Measurements from ENCODE around the gene PAPOLG.
A peak's percentile ranks its signal among the peaks of the same experiment; 100 is the strongest.

Gene PAPOLG

DNA sequence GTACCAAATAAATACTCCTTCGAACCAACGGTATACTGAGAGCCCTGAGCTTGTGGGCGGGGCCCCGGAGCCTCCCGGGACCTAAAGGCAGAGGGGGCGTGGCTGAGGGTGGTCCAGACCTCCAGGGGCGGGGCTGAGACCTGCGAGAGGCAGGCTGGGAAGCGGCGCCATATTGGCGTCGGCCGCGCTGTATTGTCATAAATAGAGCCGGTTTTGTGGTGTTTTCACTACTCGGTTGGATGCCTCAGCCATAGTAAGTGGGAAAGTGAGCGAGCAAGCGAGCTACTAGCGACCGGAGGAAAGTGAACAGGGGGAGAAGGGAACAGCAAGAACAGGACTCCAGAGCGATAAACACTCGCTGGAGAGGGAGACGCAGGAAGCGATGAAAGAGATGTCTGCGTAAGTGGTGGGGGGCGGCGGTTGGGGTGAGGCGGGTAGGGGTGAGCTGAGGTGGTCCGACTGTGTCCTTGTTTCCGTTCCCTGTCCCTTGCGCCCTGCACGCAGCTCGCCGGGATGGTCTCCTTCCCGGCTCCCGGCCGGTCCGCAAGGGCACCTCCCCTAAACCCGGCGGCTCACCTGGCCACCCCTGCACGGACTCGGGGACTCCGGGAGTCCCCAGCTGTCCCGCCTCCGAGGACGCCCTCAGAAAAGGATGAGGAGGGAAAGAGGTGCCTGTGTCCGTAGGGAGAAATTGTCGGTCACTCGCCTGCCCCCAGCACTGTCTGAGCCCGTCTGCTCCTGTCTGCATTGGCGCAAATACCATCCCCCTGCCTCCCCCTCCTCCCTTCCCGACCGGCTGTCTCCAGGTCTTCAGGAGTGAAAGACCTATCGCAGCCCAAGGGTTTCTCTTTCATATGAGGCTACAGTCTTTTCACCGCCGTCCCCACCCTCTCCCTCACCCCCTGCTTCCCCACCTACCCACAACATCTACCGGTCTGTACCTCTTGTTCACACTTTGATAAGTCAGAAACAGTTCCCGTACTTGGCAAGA, at the start of gene PAPOLG:
PAPOLG (plus strand) TSS at position 172 of the 991 bp plus-strand sequence; CDS start at position 383, 211 bp downstream.
- DNase-seq, result peak; percentile 87 to 97 (median 92)

GRCh38 chr2:60707750-60708371, 48.2 kb upstream of the PAPOLG start:
- DNase-seq, result no peak

DNA sequence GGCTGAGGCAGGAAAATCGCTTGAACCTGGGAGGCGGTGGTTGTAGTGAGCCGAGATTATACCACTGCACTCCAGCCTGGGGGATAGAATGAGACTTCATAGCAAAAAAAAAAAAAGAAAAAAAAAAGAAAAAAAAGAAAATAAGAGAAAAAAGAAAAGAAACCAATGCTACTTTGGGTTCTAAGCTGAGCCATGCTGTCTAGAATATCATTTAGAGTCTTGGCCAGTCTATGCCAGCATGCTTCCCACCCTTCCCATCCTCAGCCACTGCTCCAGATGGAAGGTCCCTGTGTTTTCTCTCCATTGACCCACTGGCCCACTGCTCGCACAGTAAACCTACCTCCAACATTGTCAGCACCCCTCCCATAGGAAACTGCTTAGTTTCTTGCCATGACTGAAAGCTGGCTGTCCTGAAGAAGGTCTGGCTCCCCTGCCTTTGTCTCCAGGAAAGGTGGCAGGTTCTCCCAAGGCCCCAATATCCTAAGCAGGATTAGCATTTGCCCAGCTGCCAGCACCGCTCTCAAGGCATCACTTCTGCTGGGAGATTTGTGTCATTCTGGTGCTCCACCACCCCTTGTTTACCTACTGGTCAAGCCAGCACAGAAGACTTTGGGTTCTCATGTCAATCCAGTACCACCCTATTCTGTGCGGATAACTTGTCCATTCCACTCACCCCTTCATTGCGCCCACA, 47.3 kb upstream of the PAPOLG start:
- no peak for DNase-seq

- no peak for DNase-seq
These were observed 45.4 kb upstream of the PAPOLG start for GRCh38 chr2:60710707-60711106.

DNA sequence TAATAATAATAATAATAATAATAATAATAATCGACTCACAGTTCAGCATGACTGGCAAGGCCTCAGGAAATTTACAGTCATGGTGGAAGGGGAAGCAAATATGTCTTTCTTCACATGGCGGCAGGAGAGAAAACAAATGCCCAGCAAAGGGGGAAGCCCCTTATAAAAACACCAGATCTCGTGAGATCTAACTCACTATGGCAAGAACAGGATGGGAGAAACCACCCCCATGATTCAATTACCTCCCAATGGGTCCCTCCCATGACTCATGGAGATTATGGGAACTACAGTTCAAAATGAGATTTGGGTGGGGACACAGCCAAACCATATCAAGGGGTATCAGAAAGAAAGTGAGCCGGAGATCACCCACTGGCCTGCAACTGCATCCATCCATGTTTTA, 40.5 kb upstream of the PAPOLG start:
- DNase-seq, result no peak

DNA sequence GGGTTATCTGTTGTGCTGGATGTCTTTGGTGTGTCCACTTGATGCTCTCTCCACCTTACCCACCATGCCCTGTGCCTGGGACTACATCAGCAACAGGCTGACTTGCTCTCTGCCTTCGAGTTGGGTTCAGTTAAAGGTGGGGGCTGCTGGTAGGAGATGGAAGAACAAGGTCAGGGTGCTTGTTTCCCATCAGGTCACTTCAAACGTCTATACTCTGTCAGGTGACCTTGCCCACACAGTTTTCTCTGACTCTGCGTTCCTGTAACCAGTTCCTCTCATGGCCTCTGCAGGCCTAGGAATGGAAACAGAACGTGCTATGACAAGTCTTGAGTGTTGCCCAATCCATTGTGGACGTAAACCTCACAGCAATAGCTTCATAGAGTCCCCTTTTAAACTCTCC, 38.4 kb upstream of the PAPOLG start:
- DNase-seq, result no peak

- no peak for DNase-seq
These were observed 36.7 kb upstream of the PAPOLG start for GRCh38 chr2:60719331-60719730.

GRCh38 chr2:60725466-60725865, 30.6 kb upstream of the PAPOLG start:
- DNase-seq, result no peak

DNA sequence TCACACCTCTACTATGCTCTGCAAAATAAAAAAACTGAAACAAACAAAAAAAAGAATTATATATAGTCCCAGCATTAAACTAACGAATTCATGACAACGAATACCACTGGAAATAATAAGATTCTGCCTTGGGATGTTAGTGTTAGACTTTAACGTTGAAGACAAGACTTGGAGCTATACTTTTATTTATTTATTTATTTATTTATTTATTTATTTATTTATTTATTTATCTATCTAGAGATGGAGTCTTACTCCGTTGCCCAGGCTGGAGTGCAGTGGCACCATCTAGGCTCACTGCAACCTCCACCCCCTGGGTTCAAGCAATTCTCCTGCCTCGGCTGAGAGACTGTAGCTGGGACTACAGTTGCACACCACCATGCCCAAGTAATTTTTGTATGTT, 27.2 kb upstream of the PAPOLG start:
- no peak for DNase-seq

DNA sequence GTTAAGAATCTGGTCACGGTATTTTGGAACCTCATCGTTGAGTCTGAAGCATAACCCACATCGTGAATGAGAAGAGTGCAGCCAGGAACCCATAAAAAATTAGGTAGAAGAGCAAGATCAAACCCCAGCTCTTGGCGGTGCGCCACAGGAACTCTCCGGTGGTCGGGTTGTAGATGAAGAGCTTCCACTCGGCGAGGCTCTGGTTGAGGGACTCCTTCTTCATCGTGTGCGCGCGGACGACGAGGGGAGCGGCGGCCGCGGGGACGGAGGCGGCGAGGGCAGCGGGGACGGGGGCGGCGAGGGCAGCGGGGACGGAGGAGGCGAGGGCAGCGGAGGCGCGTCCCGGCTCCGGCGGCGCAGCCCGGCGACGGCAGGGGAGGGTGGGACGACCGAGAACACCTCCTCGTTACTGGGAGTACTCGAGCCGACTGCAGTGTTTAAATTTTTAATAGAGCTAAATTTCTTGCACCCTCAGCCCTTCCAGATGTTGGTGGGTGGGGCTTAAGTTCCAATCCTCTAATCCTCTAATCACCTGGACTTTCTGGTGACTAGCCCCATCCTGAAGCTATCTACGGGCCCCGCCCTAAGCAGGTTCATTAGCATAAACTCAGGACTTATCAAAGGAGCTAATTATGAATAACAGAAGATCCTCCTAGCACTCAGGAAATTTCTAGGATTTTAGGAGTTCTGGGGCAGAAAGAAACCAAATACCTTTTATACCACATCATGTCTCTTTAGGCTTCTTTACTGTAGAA, 20.4 kb upstream of the PAPOLG start:
- DNase-seq, result peak in 1 of 4 experiments; percentile 26

GRCh38 chr2:60738679-60739078, 17.4 kb upstream of the PAPOLG start:
- DNase-seq, result no peak

DNA sequence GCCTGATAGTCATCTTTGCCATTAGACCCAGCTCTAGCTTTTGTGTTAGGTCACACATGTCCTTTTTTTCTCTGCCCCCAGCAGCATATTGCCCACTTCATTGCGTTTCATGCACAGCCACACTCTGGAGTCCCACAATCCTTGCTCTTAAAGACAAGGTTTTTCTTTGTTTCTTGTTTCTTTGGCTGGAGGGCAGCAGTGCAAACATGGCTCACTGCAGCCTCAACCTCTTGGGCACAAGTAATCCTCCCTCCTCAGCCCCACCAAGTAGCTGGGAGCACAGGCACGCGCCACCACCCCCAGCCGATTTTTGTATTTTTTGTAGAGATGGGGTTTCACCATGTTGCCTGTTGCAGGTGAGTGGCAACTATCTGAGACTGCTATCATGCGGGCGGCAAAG, 16.9 kb upstream of the PAPOLG start:
- DNase-seq, result no peak

DNA sequence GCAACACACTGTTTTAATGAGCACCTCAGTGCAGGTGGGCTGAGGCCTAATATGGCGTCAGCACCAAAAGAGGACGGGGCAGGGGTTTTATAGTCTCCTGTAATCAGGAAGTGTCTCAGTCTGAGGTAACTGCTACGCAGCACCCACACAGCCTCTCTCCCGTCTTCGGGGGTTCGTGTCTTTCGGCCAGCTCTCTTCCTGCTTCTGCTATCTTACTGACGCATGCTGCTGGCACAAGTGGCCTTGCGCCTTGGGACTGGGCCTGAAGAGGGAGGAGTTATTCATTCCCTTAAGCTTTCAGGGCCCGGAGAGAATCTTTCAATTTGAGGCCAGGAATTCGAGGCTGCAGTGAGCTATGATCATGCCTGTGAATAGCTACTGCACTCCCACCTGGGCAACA, 14.5 kb upstream of the PAPOLG start:
- DNase-seq, result no peak

GRCh38 chr2:60742419-60742818, 13.6 kb upstream of the PAPOLG start:
- DNase-seq, result no peak

DNA sequence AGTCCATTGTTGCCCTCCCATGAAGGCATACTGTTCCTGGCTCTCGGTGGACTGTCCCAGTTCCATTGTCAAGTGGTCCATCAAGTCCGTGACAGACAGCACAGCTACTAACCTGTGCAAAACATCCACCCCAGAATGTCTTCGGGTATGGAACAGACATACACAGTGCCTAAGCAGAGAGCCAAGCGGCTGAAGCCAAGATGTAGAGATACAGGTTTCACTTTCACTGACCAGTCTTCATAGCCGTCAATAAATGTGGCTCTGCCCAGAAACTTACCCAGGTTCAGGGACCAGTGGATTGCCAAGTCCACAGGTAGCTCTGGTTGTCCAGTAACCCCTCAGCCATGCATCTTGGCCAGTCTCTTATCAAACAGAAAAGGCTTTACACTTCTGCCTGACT, 10.7 kb upstream of the PAPOLG start:
- no peak for DNase-seq

DNA sequence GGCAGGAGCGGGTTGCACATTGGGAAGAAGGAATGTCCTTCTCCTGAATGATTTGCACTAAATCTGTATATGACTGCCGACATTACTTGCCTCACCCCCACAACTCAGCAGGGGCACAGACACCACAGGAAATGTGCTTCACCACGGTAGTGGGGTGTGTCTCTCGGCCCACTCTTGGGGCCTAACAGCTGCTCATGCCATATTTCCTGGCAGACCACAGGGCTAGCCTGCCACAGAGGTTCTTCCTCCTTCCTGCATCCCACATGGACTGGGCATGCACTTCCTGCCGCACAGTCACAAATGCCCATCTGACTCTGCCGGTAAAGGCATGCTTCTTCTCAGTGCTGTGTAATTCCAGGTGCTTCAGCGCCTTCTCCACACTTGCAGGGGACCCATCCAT, 10.3 kb upstream of the PAPOLG start:
- no peak for DNase-seq

- no peak for DNase-seq
These were observed 9.8 kb upstream of the PAPOLG start for GRCh38 chr2:60746318-60746717.

DNA sequence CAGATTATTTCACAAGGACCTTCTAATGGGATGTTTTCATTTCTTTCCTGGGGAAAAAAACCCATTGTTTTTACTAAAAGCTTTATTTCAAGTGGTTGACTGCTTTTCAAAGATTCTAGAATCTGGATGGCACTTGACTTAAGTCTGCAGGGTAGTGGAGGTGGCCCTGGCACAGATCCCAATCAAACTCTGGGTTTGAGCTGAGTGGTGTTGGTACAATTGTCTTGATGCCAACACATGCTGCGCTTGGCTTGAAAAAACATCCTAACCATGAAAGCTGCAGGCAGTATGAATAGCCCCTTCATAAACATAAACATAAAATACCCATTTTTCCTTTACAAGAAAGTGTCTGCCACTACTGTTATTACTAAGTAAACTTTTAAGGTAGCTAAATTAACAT, 3.6 kb downstream of the PAPOLG start:
- DNase-seq, result no peak

DNA sequence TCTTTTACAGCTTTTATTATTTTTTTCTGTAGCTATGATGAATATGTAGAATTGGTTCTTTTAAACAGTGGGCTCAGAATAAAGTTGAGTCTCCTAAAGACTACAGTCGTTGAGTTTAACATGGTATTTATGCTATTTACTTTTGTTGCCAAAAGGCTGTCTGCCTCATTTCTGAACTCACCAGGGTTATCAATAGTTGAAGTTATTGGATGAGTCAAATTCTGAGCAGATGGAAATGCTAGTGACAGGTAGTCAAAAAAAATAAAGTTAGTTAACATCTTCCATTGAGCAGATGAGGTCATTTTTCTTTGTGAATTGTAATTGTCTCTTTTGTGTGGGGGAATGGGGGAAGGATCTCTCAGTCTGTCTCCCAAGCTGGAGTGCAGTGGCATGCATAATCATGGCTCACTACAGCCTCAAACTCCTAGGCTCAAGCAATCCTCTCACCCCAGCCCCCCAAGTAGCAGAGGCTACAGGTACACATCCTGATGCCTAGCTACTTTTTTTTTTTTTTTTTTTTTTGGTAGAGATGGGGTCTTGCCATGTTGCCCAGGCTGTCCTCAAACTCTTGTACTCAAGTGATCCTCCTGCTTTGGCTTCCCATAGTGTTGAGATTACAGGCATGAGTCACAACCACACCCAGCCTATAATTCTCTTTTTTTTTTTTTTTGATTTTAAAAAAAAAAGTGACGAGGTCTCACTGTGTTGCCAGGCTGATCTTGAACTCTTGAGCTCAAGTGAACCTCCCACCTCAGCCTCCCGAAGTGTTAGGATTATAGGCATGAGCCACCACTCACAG, 8.9 kb downstream of the PAPOLG start:
- DNase-seq, result no peak

GRCh38 chr2:60766283-60766682, 10.2 kb downstream of the PAPOLG start:
- no peak for DNase-seq

DNA sequence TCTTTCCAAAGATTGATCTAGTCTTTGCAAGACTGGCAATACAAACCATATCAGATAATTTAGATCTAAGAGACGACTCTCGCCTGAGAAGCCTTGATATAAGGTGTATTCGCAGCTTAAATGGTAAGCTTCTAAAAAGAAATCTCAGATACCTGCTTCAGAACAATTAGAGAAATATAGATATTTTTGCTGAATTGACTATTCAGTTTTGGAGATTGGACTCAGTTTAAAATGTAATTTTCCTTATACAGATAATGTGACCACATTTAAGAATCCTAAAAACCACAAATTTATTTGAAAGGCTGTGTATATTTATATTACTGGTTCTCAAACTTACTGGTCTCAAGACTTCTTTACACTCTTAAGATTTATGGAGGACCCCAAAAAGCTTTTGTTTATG, 15.4 kb downstream of the PAPOLG start:
- DNase-seq, result no peak

- DNase-seq, result no peak
These were observed 19.1 kb downstream of the PAPOLG start for GRCh38 chr2:60775048-60775639.
